Mesendoderm (in vitro differentiated cells): Measurements from ENCODE around the gene FAAH.

Experiments used
- DNase-seq: peaks from one replicate; pipeline ENCODE4 v3.0.0; 2013
- H2AK5ac ChIP-seq: 2 replicates; pipeline ENCODE4 v1.6.1; 2013; ENCODE audit warnings: low read length, inconsistent platforms
- H2BK120ac ChIP-seq: 2 replicates; pipeline ENCODE4 v1.6.1; 2013; ENCODE audit warnings: low read depth, mild to moderate bottlenecking, low read length, moderate library complexity, mixed read lengths
- H2BK15ac ChIP-seq: replicated peaks from 2 replicates; pipeline ENCODE4 v1.6.1; 2013; ENCODE audit warnings: low read depth, mild to moderate bottlenecking, moderate library complexity
- H2BK5ac ChIP-seq: 2 replicates; pipeline ENCODE4 v1.6.1; 2013; ENCODE audit warnings: low read length, inconsistent platforms
- H3K18ac ChIP-seq: 2 replicates; pipeline ENCODE4 v1.6.1; 2013; ENCODE audit warnings: mild to moderate bottlenecking, low read length, mixed read lengths
- H3K23ac ChIP-seq: one replicate; pipeline ENCODE4 v1.6.1; 2013; ENCODE audit warnings: low read length
- H3K27ac ChIP-seq: 2 replicates; pipeline ENCODE4 v1.5.1; 2013; ENCODE audit warnings: low read depth, mild to moderate bottlenecking, inconsistent platforms, low read length, moderate library complexity
- H3K27me3 ChIP-seq: 2 replicates; pipeline ENCODE4 v1.6.1; 2013; ENCODE audit warnings: low read length, control low read depth, mild to moderate bottlenecking, inconsistent platforms; ENCODE audit not compliant: insufficient read depth, poor library complexity
- H3K36me3 ChIP-seq: 2 replicates; pipeline ENCODE4 v1.6.1; 2013; ENCODE audit warnings: low read length, inconsistent platforms; ENCODE audit not compliant: control insufficient read depth, insufficient read depth
- H3K4ac ChIP-seq: one replicate; pipeline ENCODE4 v1.6.1; 2013; ENCODE audit warnings: low read depth, mild to moderate bottlenecking, low read length, moderate library complexity
- H3K4me1 ChIP-seq: 2 replicates; pipeline ENCODE4 v1.6.1; 2013; ENCODE audit warnings: low read depth, low read length, inconsistent platforms; ENCODE audit not compliant: control insufficient read depth
- H3K4me2 ChIP-seq: 2 replicates; pipeline ENCODE4 v1.6.1; 2013; ENCODE audit warnings: low read length
- H3K4me3 ChIP-seq: 2 replicates; pipeline ENCODE4 v1.5.1; 2013; ENCODE audit warnings: mild to moderate bottlenecking, low read length
- H3K56ac ChIP-seq: one replicate; pipeline ENCODE4 v1.6.1; 2013; ENCODE audit warnings: low read length
- H3K79me1 ChIP-seq: 2 replicates; pipeline ENCODE4 v1.6.1; 2013; ENCODE audit warnings: low read length, inconsistent platforms
- H3K79me2 ChIP-seq: 2 replicates; pipeline ENCODE4 v1.6.1; 2013; ENCODE audit warnings: mild to moderate bottlenecking, low read length; ENCODE audit not compliant: control insufficient read depth, insufficient read depth
- H3K9ac ChIP-seq: 2 replicates; pipeline ENCODE4 v1.6.1; 2013; ENCODE audit warnings: low read length, inconsistent platforms
- H4K5ac ChIP-seq: one replicate; pipeline ENCODE4 v1.6.1; 2013; ENCODE audit warnings: low read length
- H4K8ac ChIP-seq: one replicate; pipeline ENCODE4 v1.6.1; 2013; ENCODE audit warnings: low read depth, mild to moderate bottlenecking, control low read depth, low read length, moderate library complexity
- WGBS: extraction: QIAGEN DNeasy Blood & Tissue Kit; methylation state at CpG from one replicate; pipeline ENCODE4 v1.1.7; 2013; ENCODE audit warnings: low lambda C conversion rate, missing lambda C conversion rate; ENCODE audit not compliant: insufficient coverage; ENCODE audit errors: extremely low coverage; 5-methylcytosine and 5-hydroxymethylcytosine counted together

The FAAH gene

GRCh38 chr1:46450160-46450517 is 56.0 kb downstream of the FAAH start:
- no peak overlapping the region for H2AK5ac ChIP-seq
- H3K56ac ChIP-seq, result no peak overlapping the region
- peaks cover 67% of the 10 kb centered on the region for H3K27me3 ChIP-seq
- no peaks in the 10 kb centered on the region for H3K79me2 ChIP-seq
- no peak overlapping the region for H3K9ac ChIP-seq
- no peak overlapping the region for H3K23ac ChIP-seq
- H3K36me3 ChIP-seq, result no peaks in the 10 kb centered on the region
- no CpG with 5 or more reads among the region's 1 CpG for WGBS
- H3K18ac ChIP-seq, result no peak overlapping the region
- no peak overlapping the region for H3K4ac ChIP-seq
- no peaks in the 10 kb centered on the region for H3K79me1 ChIP-seq
- no peak overlapping the region for H3K27ac ChIP-seq
- DNase-seq, result no peak
- no peak overlapping the region for H4K5ac ChIP-seq
- no peak overlapping the region for H2BK120ac ChIP-seq
- no peaks in the 10 kb centered on the region for H3K4me1 ChIP-seq
- no peak overlapping the region for H3K4me2 ChIP-seq
- no peak overlapping the region for H3K4me3 ChIP-seq
- H2BK5ac ChIP-seq, result no peak overlapping the region
- no peak overlapping the region for H2BK15ac ChIP-seq
- no peak overlapping the region for H4K8ac ChIP-seq

- H3K4me1 ChIP-seq, result no peaks in the 10 kb centered on the region
- no peak overlapping the region for H3K23ac ChIP-seq
- H3K79me1 ChIP-seq, result no peaks in the 10 kb centered on the region
- no peak overlapping the region for H2BK15ac ChIP-seq
- H3K4me2 ChIP-seq, result no peak overlapping the region
- no peak overlapping the region for H2AK5ac ChIP-seq
- H3K56ac ChIP-seq, result no peak overlapping the region
- no peak overlapping the region for H3K18ac ChIP-seq
- H3K36me3 ChIP-seq, result no peaks in the 10 kb centered on the region
- no peaks in the 10 kb centered on the region for H3K79me2 ChIP-seq
- H2BK120ac ChIP-seq, result no peak overlapping the region
- DNase-seq, result no peak
- no CpG with 5 or more reads among the region's 5 CpGs for WGBS
- H4K8ac ChIP-seq, result no peak overlapping the region
- H4K5ac ChIP-seq, result no peak overlapping the region
- H3K27ac ChIP-seq, result no peak overlapping the region
- H3K27me3 ChIP-seq, result peaks cover 64% of the 10 kb centered on the region
- no peak overlapping the region for H3K4me3 ChIP-seq
- H3K4ac ChIP-seq, result no peak overlapping the region
- no peak overlapping the region for H3K9ac ChIP-seq
- H2BK5ac ChIP-seq, result no peak overlapping the region
Observed at GRCh38 chr1:46451948-46452930, 58.1 kb downstream of the FAAH start.

GRCh38 chr1:46452931-46453325 is 58.8 kb downstream of the FAAH start:
- no peak for DNase-seq

GRCh38 chr1:46453449-46453848 is 59.3 kb downstream of the FAAH start:
- Histone ChIP-seq H3K4me2 (no peak overlapping the region), H3K79me1 (no peaks in the 10 kb centered on the region), H2BK120ac (no peak overlapping the region), H3K23ac (no peak overlapping the region), H3K4ac (no peak overlapping the region), H3K36me3 (no peaks in the 10 kb centered on the region), H2BK5ac (no peak overlapping the region), H4K8ac (no peak overlapping the region), H4K5ac (no peak overlapping the region), H3K4me1 (no peaks in the 10 kb centered on the region), H3K56ac (no peak overlapping the region), H3K27ac (no peak overlapping the region), H2BK15ac (no peak overlapping the region), H3K27me3 (peaks cover 53% of the 10 kb centered on the region), H3K4me3 (no peak overlapping the region), H3K79me2 (no peaks in the 10 kb centered on the region), H3K9ac (no peak overlapping the region), H3K18ac (no peak overlapping the region), H2AK5ac (no peak overlapping the region)
- DNase-seq, result no peak
- no CpG with 5 or more reads among the region's 4 CpGs for WGBS

More at GRCh38 chr1:46452931-46453325, 58.8 kb downstream of the FAAH start:
- Histone ChIP-seq H3K79me1 (no peaks in the 10 kb centered on the region), H3K27me3 (peaks cover 57% of the 10 kb centered on the region), H2BK15ac (no peak overlapping the region), H3K56ac (no peak overlapping the region), H3K27ac (no peak overlapping the region), H3K4me2 (no peak overlapping the region), H2AK5ac (no peak overlapping the region), H3K18ac (no peak overlapping the region), H4K5ac (no peak overlapping the region), H3K4ac (no peak overlapping the region), H2BK120ac (no peak overlapping the region), H2BK5ac (no peak overlapping the region), H3K36me3 (no peaks in the 10 kb centered on the region), H3K79me2 (no peaks in the 10 kb centered on the region), H3K23ac (no peak overlapping the region), H3K4me1 (no peaks in the 10 kb centered on the region), H4K8ac (no peak overlapping the region), H3K9ac (no peak overlapping the region), H3K4me3 (no peak overlapping the region)
- WGBS, result no CpG with 5 or more reads among the region's 15 CpGs

GRCh38 chr1:46455951-46456350 is 61.8 kb downstream of the FAAH start:
- Histone ChIP-seq H3K79me1 (no peaks in the 10 kb centered on the region), H3K27ac (no peak overlapping the region), H3K18ac (no peak overlapping the region), H3K36me3 (no peaks in the 10 kb centered on the region), H3K56ac (no peak overlapping the region), H3K79me2 (no peaks in the 10 kb centered on the region), H2BK5ac (no peak overlapping the region), H2BK120ac (no peak overlapping the region), H2AK5ac (no peak overlapping the region), H3K23ac (no peak overlapping the region), H4K5ac (no peak overlapping the region), H3K9ac (no peak overlapping the region), H3K27me3 (peaks cover 29% of the 10 kb centered on the region), H2BK15ac (no peak overlapping the region), H3K4me2 (no peak overlapping the region), H3K4me3 (no peak overlapping the region), H3K4me1 (no peaks in the 10 kb centered on the region), H4K8ac (no peak overlapping the region), H3K4ac (no peak overlapping the region)
- DNase-seq, result no peak
- no CpG with 5 or more reads among the region's 27 CpGs for WGBS
